PFSK-1 (cell line): ENCODE measurements around the gene ARL14EP.

Experiments
- POLR2AphosphoS5 ChIP-seq: IDR thresholded peaks from 2 replicates; pipeline ENCODE4 v1.6.1; 2012; ENCODE audit warnings: low read depth, mild to moderate bottlenecking, control low read depth, low read length, moderate library complexity
- SIN3A ChIP-seq: IDR thresholded peaks from 2 replicates; pipeline ENCODE4 v1.6.1; 2012; ENCODE audit warnings: mild to moderate bottlenecking, low read length, moderate library complexity, borderline replicate concordance; ENCODE audit not compliant: insufficient read depth
- TAF1 ChIP-seq: IDR thresholded peaks from 2 replicates; pipeline ENCODE4 v1.6.1; 2012; ENCODE audit warnings: low read length, control low read depth, borderline replicate concordance; ENCODE audit not compliant: insufficient read depth
- TF ChIP-seq, protein P1 (sequence below), 2 experiments: IDR thresholded peaks; 2 replicates each; pipeline versions ENCODE4 v1.6.1 to v1.8.0; 2011 to 2012; ENCODE audit warnings: low read depth in 2 of 2, low read length in 2 of 2, control low read depth in 1 of 2, inconsistent platforms in 1 of 2, mild to moderate bottlenecking in 1 of 2, moderate library complexity in 1 of 2; ENCODE audit not compliant: insufficient read depth in 1 of 2

DNA sequence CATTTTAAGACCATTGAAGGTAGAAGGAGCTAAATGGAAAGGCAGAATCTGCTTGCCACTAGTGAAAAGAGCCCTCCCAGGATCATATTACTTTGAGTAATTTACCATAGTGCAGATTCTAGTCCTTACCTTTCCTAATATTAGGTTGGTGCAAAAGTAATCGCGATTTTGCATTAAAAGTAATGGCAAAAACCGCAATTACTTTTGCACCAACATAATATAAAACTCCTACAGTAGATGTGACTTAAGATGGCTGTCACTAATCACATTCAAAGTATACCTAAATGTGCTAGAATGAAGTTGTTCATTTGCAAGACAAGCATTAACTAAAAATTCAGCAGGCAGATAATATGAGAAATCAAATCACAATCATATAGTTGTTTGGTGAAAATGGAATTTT is 38.1 kb upstream of the ARL14EP start:
- TF ChIP-seq, protein P1, sequence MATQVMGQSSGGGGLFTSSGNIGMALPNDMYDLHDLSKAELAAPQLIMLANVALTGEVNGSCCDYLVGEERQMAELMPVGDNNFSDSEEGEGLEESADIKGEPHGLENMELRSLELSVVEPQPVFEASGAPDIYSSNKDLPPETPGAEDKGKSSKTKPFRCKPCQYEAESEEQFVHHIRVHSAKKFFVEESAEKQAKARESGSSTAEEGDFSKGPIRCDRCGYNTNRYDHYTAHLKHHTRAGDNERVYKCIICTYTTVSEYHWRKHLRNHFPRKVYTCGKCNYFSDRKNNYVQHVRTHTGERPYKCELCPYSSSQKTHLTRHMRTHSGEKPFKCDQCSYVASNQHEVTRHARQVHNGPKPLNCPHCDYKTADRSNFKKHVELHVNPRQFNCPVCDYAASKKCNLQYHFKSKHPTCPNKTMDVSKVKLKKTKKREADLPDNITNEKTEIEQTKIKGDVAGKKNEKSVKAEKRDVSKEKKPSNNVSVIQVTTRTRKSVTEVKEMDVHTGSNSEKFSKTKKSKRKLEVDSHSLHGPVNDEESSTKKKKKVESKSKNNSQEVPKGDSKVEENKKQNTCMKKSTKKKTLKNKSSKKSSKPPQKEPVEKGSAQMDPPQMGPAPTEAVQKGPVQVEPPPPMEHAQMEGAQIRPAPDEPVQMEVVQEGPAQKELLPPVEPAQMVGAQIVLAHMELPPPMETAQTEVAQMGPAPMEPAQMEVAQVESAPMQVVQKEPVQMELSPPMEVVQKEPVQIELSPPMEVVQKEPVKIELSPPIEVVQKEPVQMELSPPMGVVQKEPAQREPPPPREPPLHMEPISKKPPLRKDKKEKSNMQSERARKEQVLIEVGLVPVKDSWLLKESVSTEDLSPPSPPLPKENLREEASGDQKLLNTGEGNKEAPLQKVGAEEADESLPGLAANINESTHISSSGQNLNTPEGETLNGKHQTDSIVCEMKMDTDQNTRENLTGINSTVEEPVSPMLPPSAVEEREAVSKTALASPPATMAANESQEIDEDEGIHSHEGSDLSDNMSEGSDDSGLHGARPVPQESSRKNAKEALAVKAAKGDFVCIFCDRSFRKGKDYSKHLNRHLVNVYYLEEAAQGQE (IDR thresholded peaks at IDR 0.05; ENCODE audit: insufficient read depth in 1 of 2, low read depth in 2 of 2, low read length in 2 of 2): no peak
- TF ChIP-seq SIN3A (no peak), TAF1 (no peak), POLR2AphosphoS5 (no peak)
